Measurements from ENCODE around the gene TBC1D2B. TPM values are rescaled to one million over a fixed set of nuclear protein-coding genes. Genes with fewer than 3 reads are reported as not detected.

TBC1D2B gene
- total and polyA plus RNA-seq, 2 donors (not counting 3 experiments of a cell fraction or from before 2014, with no cell fraction given) = 30.8 to 46.1 TPM

- H3K27ac ChIP-seq (ENCODE audit: insufficient read depth, low read depth, low read length) = no peak overlapping the region
- dilution Hi-C loops (cut with MboI; ENCODE audit: extremely low pct_ligation_motif_present, low sequenced_read_pairs) = no loop called here
- TF ChIP-seq FOS (IDR thresholded peaks at IDR 0.05; ENCODE audit: borderline replicate concordance, insufficient read depth, low read length) (no peak), POLR2AphosphoS5 (IDR thresholded peaks at IDR 0.05; ENCODE audit: insufficient read depth, low read depth, low read length) (no peak), POLR2A (IDR thresholded peaks at IDR 0.05; ENCODE audit: low read depth, low read length) (no peak), MYC (IDR thresholded peaks at IDR 0.05; ENCODE audit: low read depth, low read length) (no peak), GATA2 (IDR thresholded peaks at IDR 0.05; ENCODE audit: insufficient read depth, insufficient read length, low read depth, low read length) (no peak), JUN (IDR thresholded peaks at IDR 0.05; ENCODE audit: borderline replicate concordance, insufficient read depth, insufficient read length, low read depth) (no peak), EZH2 (IDR thresholded peaks at IDR 0.05; ENCODE audit: borderline replicate concordance, low read depth, low read length, severe bottlenecking) (no peak)
- TF ChIP-seq, protein P1, sequence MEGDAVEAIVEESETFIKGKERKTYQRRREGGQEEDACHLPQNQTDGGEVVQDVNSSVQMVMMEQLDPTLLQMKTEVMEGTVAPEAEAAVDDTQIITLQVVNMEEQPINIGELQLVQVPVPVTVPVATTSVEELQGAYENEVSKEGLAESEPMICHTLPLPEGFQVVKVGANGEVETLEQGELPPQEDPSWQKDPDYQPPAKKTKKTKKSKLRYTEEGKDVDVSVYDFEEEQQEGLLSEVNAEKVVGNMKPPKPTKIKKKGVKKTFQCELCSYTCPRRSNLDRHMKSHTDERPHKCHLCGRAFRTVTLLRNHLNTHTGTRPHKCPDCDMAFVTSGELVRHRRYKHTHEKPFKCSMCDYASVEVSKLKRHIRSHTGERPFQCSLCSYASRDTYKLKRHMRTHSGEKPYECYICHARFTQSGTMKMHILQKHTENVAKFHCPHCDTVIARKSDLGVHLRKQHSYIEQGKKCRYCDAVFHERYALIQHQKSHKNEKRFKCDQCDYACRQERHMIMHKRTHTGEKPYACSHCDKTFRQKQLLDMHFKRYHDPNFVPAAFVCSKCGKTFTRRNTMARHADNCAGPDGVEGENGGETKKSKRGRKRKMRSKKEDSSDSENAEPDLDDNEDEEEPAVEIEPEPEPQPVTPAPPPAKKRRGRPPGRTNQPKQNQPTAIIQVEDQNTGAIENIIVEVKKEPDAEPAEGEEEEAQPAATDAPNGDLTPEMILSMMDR (IDR thresholded peaks at IDR 0.05; ENCODE audit: extremely low read depth in 1 of 2, insufficient read depth in 1 of 2, low read depth in 1 of 2, low read length in 2 of 2) = no peak
- TF ChIP-seq, protein P2, sequence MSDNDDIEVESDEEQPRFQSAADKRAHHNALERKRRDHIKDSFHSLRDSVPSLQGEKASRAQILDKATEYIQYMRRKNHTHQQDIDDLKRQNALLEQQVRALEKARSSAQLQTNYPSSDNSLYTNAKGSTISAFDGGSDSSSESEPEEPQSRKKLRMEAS (IDR thresholded peaks at IDR 0.05; ENCODE audit: insufficient read depth, insufficient read length) = no peak
- H2AFZ ChIP-seq (ENCODE audit: low read depth, low read length) = no peak overlapping the region
- H3K36me3 ChIP-seq (ENCODE audit: control insufficient read depth in 2 of 2, extremely low read depth in 1 of 2, insufficient read depth in 2 of 2, low read length in 2 of 2) = no peaks in the 10 kb centered on the region
- H3K9me1 ChIP-seq (replicated peaks; ENCODE audit: control insufficient read depth, extremely low read depth, insufficient read depth, low read length) = no peaks in the 10 kb centered on the region
- BruUV-seq (replicated peaks) = no TSS peak
- H3K9ac ChIP-seq (replicated peaks; ENCODE audit: extremely low read depth, insufficient read depth, low read length) = no peak overlapping the region
- no peaks in the 10 kb centered on the region for H4K20me1 ChIP-seq (replicated peaks; ENCODE audit: control insufficient read depth, extremely low read depth, insufficient read depth, low read length)
- no peaks in the 10 kb centered on the region for H3K4me1 ChIP-seq (ENCODE audit: control insufficient read depth, extremely low read depth, insufficient read depth, low read length)
- no peak overlapping the region for H3K4me2 ChIP-seq (ENCODE audit: insufficient read depth, low read length)
- FAIRE-seq = no peak
- intact Hi-C loops (cut with micrococcal nuclease) = no loop called here
- no peaks in the 10 kb centered on the region for H3K79me2 ChIP-seq (ENCODE audit: control insufficient read depth, insufficient read depth, low read length)
- no peak overlapping the region for H3K4me3 ChIP-seq (replicated peaks in 1 of 3; ENCODE audit: insufficient read depth in 1 of 3, low read depth in 1 of 3, low read length in 3 of 3)
- ChIA-PET CTCF (interaction anchor here (0.8 to 5.9 kb wide), 4 partner anchors 7 to 55 kb away, joined by 3 to 38 read pairs (median 4); no protein-coding TSS in a partner anchor), POLR2A (no interaction called here)
- no peak for DNase-seq (ENCODE audit: low read depth, low spot score)
- no peaks in the 10 kb centered on the region for H3K9me3 ChIP-seq (replicated peaks; ENCODE audit: control insufficient read depth, insufficient read depth, low read length)
- peaks cover 10 to 14% of the 10 kb centered on the region in 2 experiments for H3K27me3 ChIP-seq (ENCODE audit: control insufficient read depth in 2 of 2, insufficient read depth in 2 of 2, low read length in 2 of 2)
These were observed 13.0 kb upstream of the TBC1D2B start for GRCh38 chr15:78090422-78091063.

Measured in endothelial cell of umbilical vein (primary cell).